Endodermal cell (in vitro differentiated cells): ENCODE results near the gene CAMK2B. TPM values are rescaled to one million over a fixed set of nuclear protein-coding genes. Genes with fewer than 3 reads are reported as not detected.

ENCODE experiments used
- DNase-seq: peaks from one replicate; pipeline ENCODE4 v3.0.0-alpha.2; 2017
- H3K27ac ChIP-seq: 2 replicates; pipeline ENCODE4 v1.5.1; 2013; ENCODE audit warnings: mild to moderate bottlenecking, low read depth, low read length, moderate library complexity
- H3K27me3 ChIP-seq: 2 replicates; pipeline ENCODE4 v1.6.1; 2013; ENCODE audit warnings: mild to moderate bottlenecking, low read length, moderate library complexity; ENCODE audit not compliant: insufficient read depth, control insufficient read depth, poor library complexity, severe bottlenecking
- H3K36me3 ChIP-seq: 2 replicates; pipeline ENCODE4 v1.7.0; 2013; ENCODE audit warnings: mild to moderate bottlenecking, low read length, moderate library complexity; ENCODE audit not compliant: control insufficient read depth, insufficient read depth
- H3K4me1 ChIP-seq: one replicate; pipeline ENCODE4 v1.7.0; 2013; ENCODE audit warnings: low read length; ENCODE audit not compliant: control insufficient read depth, insufficient read depth
- H3K4me3 ChIP-seq: 2 replicates; pipeline ENCODE4 v1.5.1; 2013; ENCODE audit warnings: mild to moderate bottlenecking, low read length, moderate library complexity
- H3K9ac ChIP-seq: 2 replicates; pipeline ENCODE4 v1.6.1; 2013; ENCODE audit warnings: mild to moderate bottlenecking, low read length, moderate library complexity; ENCODE audit not compliant: poor library complexity, severe bottlenecking; ENCODE audit errors: extremely low read depth
- H3K9me3 ChIP-seq: 2 replicates; pipeline ENCODE4 v1.6.1; 2013; ENCODE audit warnings: mild to moderate bottlenecking, low read length, moderate library complexity; ENCODE audit not compliant: control insufficient read depth
- H3K27ac Mint-ChIP-seq: 2 replicates; pipeline ENCODE4 v1.8.0; 2020; ENCODE audit warnings: mixed read lengths
- H3K27me3 Mint-ChIP-seq: 2 replicates; pipeline ENCODE4 v1.8.0; 2021; ENCODE audit warnings: mild to moderate bottlenecking, mixed read lengths; ENCODE audit not compliant: insufficient read depth
- H3K36me3 Mint-ChIP-seq: 2 replicates; pipeline ENCODE4 v1.8.0; 2020; ENCODE audit warnings: low read depth, mixed read lengths
- H3K4me1 Mint-ChIP-seq: 2 replicates; pipeline ENCODE4 v1.8.0; 2020; ENCODE audit warnings: mixed read lengths
- H3K4me3 Mint-ChIP-seq: 2 replicates; pipeline ENCODE4 v1.8.0; 2020; ENCODE audit warnings: mild to moderate bottlenecking, moderate library complexity, mixed read lengths
- H3K9me3 Mint-ChIP-seq: 2 replicates; pipeline ENCODE4 v1.8.0; 2020; ENCODE audit warnings: mild to moderate bottlenecking, mixed read lengths
- CTCF ChIP-seq: fragments of 200-600 bp; sonication (generic); conservative IDR thresholded peaks from 2 replicates; pipeline ENCODE4 v1.5.0; 2021; ENCODE audit warnings: antibody characterized with exemption, mild to moderate bottlenecking
- WGBS, 2 experiments: methylation state at CpG; one replicate each; pipeline versions ENCODE4 v1.1.5 to v1.1.7; 2013; ENCODE audit warnings: missing lambda C conversion rate in 2 of 2, mixed read lengths in 1 of 2; ENCODE audit not compliant: insufficient coverage in 1 of 2, insufficient read length in 1 of 2; 5-methylcytosine and 5-hydroxymethylcytosine counted together
- total RNA-seq, 2 donors: library from RNA; stranded (reverse); fragmentation: NEBNext Ultra II Directional in 1 of 2; extraction: Animal tissue kit (Norgen Biotek cat#: 25700) in 1 of 2; gene quantifications; 2 replicates in 1 of 2; 3 replicates in 1 of 2; pipeline ENCODE4 v1.2.1, GENCODE V29; 2021

The CAMK2B gene
- total RNA-seq, 2 donors from 2014 or later = 0.26 TPM; not detected in 1

GRCh38 chr7:44235582-44236332 lies 89.6 kb downstream of the CAMK2B start:
- Mint-ChIP-seq H3K27me3 (no peaks in the 10 kb centered on the region), H3K9me3 (no peaks in the 10 kb centered on the region), H3K4me3 (no peak overlapping the region), H3K4me1 (peaks cover 1% of the 10 kb centered on the region), H3K36me3 (no peaks in the 10 kb centered on the region), H3K27ac (no peak overlapping the region)
- no peak for DNase-seq
- 91 to 92% methylated on average over 13 to 22 of the region's 22 CpGs for WGBS, 2 experiments
- TF ChIP-seq CTCF = no peak
- H3K4me3 ChIP-seq = no peak overlapping the region
- H3K4me1 ChIP-seq = peaks cover under 1% of the 10 kb centered on the region
- H3K27me3 ChIP-seq = no peaks in the 10 kb centered on the region
- H3K36me3 ChIP-seq = no peaks in the 10 kb centered on the region
- no peak overlapping the region for H3K9ac ChIP-seq
- no peak overlapping the region for H3K27ac ChIP-seq
- no peaks in the 10 kb centered on the region for H3K9me3 ChIP-seq

GRCh38 chr7:44235066-44235465 lies 90.3 kb downstream of the CAMK2B start:
- Mint-ChIP-seq H3K4me3 (no peak overlapping the region), H3K4me1 (no peaks in the 10 kb centered on the region), H3K9me3 (no peaks in the 10 kb centered on the region), H3K36me3 (no peaks in the 10 kb centered on the region), H3K27ac (no peak overlapping the region), H3K27me3 (no peaks in the 10 kb centered on the region)
- H3K9me3 ChIP-seq = no peaks in the 10 kb centered on the region
- no peak overlapping the region for H3K4me3 ChIP-seq
- no peaks in the 10 kb centered on the region for H3K27me3 ChIP-seq
- no peak for TF ChIP-seq CTCF
- H3K36me3 ChIP-seq = no peaks in the 10 kb centered on the region
- no peak for DNase-seq
- H3K9ac ChIP-seq = no peak overlapping the region
- 90 to 96% methylated on average over 4 to 7 of the region's 8 CpGs for WGBS, 2 experiments
- H3K27ac ChIP-seq = no peak overlapping the region
- H3K4me1 ChIP-seq = no peaks in the 10 kb centered on the region

GRCh38 chr7:44232901-44233715 lies 92.3 kb downstream of the CAMK2B start:
- no peak overlapping the region for H3K27ac Mint-ChIP-seq
- H3K4me3 Mint-ChIP-seq = no peak overlapping the region
- H3K36me3 Mint-ChIP-seq = no peaks in the 10 kb centered on the region
- no peaks in the 10 kb centered on the region for H3K4me1 Mint-ChIP-seq
- H3K36me3 ChIP-seq = no peaks in the 10 kb centered on the region
- no peak overlapping the region for H3K27ac ChIP-seq
- H3K27me3 ChIP-seq = no peaks in the 10 kb centered on the region
- H3K4me1 ChIP-seq = no peaks in the 10 kb centered on the region
- DNase-seq = no peak
- no peaks in the 10 kb centered on the region for H3K9me3 Mint-ChIP-seq
- no peak overlapping the region for H3K9ac ChIP-seq
- no peaks in the 10 kb centered on the region for H3K27me3 Mint-ChIP-seq
- no peak for TF ChIP-seq CTCF
- 90 to 93% methylated on average over 18 to 22 of the region's 22 CpGs for WGBS, 2 experiments
- H3K9me3 ChIP-seq = no peaks in the 10 kb centered on the region
- H3K4me3 ChIP-seq = no peak overlapping the region
